GM23338 (cell line): ENCODE results near the gene RSU1. TPM values are rescaled to one million over a fixed set of nuclear protein-coding genes. Genes with fewer than 3 reads are reported as not detected.

Experiments
- ATAC-seq: fragments of 200-7000 bp; cut with Tn5 transposase; 3 replicates; pipeline ENCODE4 v1.9.1; 2020
- DNase-seq: peaks from one replicate; pipeline ENCODE4 v3.0.0-alpha.2; 2015; ENCODE audit warnings: low spot score
- H2AFZ ChIP-seq: fragments of 200-600 bp; sonication (generic); 2 replicates; pipeline ENCODE4 v1.8.0; 2016; ENCODE audit warnings: antibody characterized with exemption, mild to moderate bottlenecking, moderate library complexity
- H3F3A ChIP-seq: fragments of 200-600 bp; sonication (generic); replicated peaks from 2 replicates; pipeline ENCODE4 v1.8.0; 2017; ENCODE audit warnings: antibody characterized with exemption, mixed run types, low read depth
- H3K27ac ChIP-seq: fragments of 200-600 bp; sonication (generic); 2 replicates; pipeline ENCODE4 v1.6.1; 2016; ENCODE audit warnings: low read depth
- H3K27me3 ChIP-seq: fragments of 200-600 bp; sonication (generic); 2 replicates; pipeline ENCODE4 v1.8.0; 2016; ENCODE audit warnings: mild to moderate bottlenecking, mixed run types, moderate library complexity; ENCODE audit not compliant: insufficient read depth
- H3K36me3 ChIP-seq: fragments of 200-600 bp; sonication (generic); 2 replicates; pipeline ENCODE4 v1.8.0; 2016; ENCODE audit warnings: mild to moderate bottlenecking; ENCODE audit not compliant: insufficient read depth
- H3K4me1 ChIP-seq: fragments of 200-600 bp; sonication (generic); 2 replicates; pipeline ENCODE4 v1.8.0; 2016; ENCODE audit warnings: mild to moderate bottlenecking, moderate library complexity; ENCODE audit not compliant: insufficient read depth
- H3K4me2 ChIP-seq: fragments of 200-600 bp; sonication (generic); 2 replicates; pipeline ENCODE4 v1.7.1; 2017; ENCODE audit warnings: mixed run types
- H3K4me3 ChIP-seq: fragments of 200-600 bp; sonication (generic); 2 replicates; pipeline ENCODE4 v1.6.1; 2016; ENCODE audit warnings: mixed run types
- H3K79me2 ChIP-seq: fragments of 200-600 bp; sonication (generic); replicated peaks from 2 replicates; pipeline ENCODE4 v1.8.0; 2017; ENCODE audit warnings: mild to moderate bottlenecking; ENCODE audit not compliant: insufficient read depth
- H3K9me2 ChIP-seq: fragments of 200-600 bp; sonication (generic); 2 replicates; pipeline ENCODE4 v1.8.0; 2017; ENCODE audit not compliant: insufficient read depth
- H4K20me1 ChIP-seq: fragments of 200-600 bp; sonication (generic); replicated peaks from 2 replicates; pipeline ENCODE4 v1.8.0; 2017; ENCODE audit warnings: mild to moderate bottlenecking; ENCODE audit not compliant: insufficient read depth
- H3K27ac Mint-ChIP-seq: 2 replicates; pipeline ENCODE4 v1.8.0; 2020; ENCODE audit warnings: inconsistent platforms, mild to moderate bottlenecking, moderate library complexity, mixed read lengths
- H3K27me3 Mint-ChIP-seq: 3 replicates; pipeline ENCODE4 v1.8.0; 2022; ENCODE audit warnings: low read depth, mild to moderate bottlenecking, moderate library complexity, mixed read lengths, inconsistent platforms; ENCODE audit not compliant: insufficient read depth, poor library complexity
- H3K36me3 Mint-ChIP-seq: 3 replicates; pipeline ENCODE4 v1.8.0; 2021; ENCODE audit warnings: low read depth, mild to moderate bottlenecking, inconsistent platforms, moderate library complexity, mixed read lengths
- H3K4me1 Mint-ChIP-seq: 3 replicates; pipeline ENCODE4 v1.8.0; 2020; ENCODE audit warnings: mild to moderate bottlenecking, inconsistent platforms, mixed read lengths
- H3K4me3 Mint-ChIP-seq: 3 replicates; pipeline ENCODE4 v1.8.0; 2021; ENCODE audit warnings: moderate library complexity, mild to moderate bottlenecking, inconsistent platforms, mixed read lengths
- H3K9me3 Mint-ChIP-seq: 3 replicates; pipeline ENCODE4 v1.8.0; 2020; ENCODE audit warnings: moderate library complexity, mild to moderate bottlenecking, inconsistent platforms, mixed read lengths
- CREB1 ChIP-seq: fragments of 250-450 bp; sonication (Bioruptor Pico); IDR thresholded peaks from 2 replicates; pipeline ENCODE4 v1.5.0; 2020; ENCODE audit warnings: low read depth, mild to moderate bottlenecking, moderate library complexity
- EZH2 ChIP-seq: fragments of 200-600 bp; sonication (generic); IDR thresholded peaks from one replicate; pipeline ENCODE4 v1.8.0; 2017; ENCODE audit warnings: antibody characterized with exemption, mild to moderate bottlenecking, low read depth; ENCODE audit not compliant: unreplicated experiment
- EZH2phosphoT487 ChIP-seq: fragments of 200-600 bp; sonication (generic); IDR thresholded peaks from one replicate; pipeline ENCODE4 v1.8.1; 2018; ENCODE audit warnings: antibody characterized with exemption; ENCODE audit not compliant: unreplicated experiment
- JUNB ChIP-seq: IDR thresholded peaks from one replicate; pipeline ENCODE4 v1.6.1; 2016; ENCODE audit warnings: antibody characterized with exemption; ENCODE audit not compliant: unreplicated experiment
- NANOG ChIP-seq: IDR thresholded peaks from 2 replicates; pipeline ENCODE4 v1.6.1; 2016; ENCODE audit warnings: antibody characterized with exemption, borderline replicate concordance
- POLR2AphosphoS5 ChIP-seq: IDR thresholded peaks from 2 replicates; pipeline ENCODE4 v1.6.1; 2016; ENCODE audit warnings: antibody characterized with exemption, low read depth
- STAT1 ChIP-seq: IDR thresholded peaks from one replicate; pipeline ENCODE4 v1.6.1; 2016; ENCODE audit warnings: antibody characterized with exemption; ENCODE audit not compliant: unreplicated experiment
- ZNF114 ChIP-seq: fragments of 250-450 bp; sonication (Bioruptor Pico); IDR thresholded peaks from 2 replicates; pipeline ENCODE4 v1.5.0; 2020; ENCODE audit warnings: mild to moderate bottlenecking, moderate library complexity
- ZNF331 ChIP-seq: fragments of 250-450 bp; sonication (Bioruptor Pico); IDR thresholded peaks from 2 replicates; pipeline ENCODE4 v1.5.0; 2020; ENCODE audit warnings: low read depth, mild to moderate bottlenecking, moderate library complexity
- polyA plus RNA-seq: library from polyadenylated mRNA; unstranded; fragments of >200 nt; fragmentation: Nextera tagmentation; extraction: Ambion mirVana; gene quantifications from 2 replicates; pipeline ENCODE4 v1.2.1, GENCODE V29; 2016
- total RNA-seq: library from RNA; depleted of rRNA; stranded (reverse); fragments of >200 nt; shearing (Covaris generic); gene quantifications from 2 replicates; pipeline ENCODE4 v1.2.3, GENCODE V29; 2014
- TF ChIP-seq, protein P1 (sequence below): IDR thresholded peaks from one replicate; pipeline ENCODE4 v1.6.1; 2018; ENCODE audit warnings: antibody characterized with exemption; ENCODE audit not compliant: unreplicated experiment
- TF ChIP-seq, protein P2 (sequence below): IDR thresholded peaks from 2 replicates; pipeline ENCODE4 v1.6.1; 2016; ENCODE audit warnings: antibody characterized with exemption
- TF ChIP-seq, protein P3 (sequence below), 2 experiments: fragments of 200-600 bp in 1 of 2; sonication (generic) in 1 of 2; conservative IDR thresholded peaks; 2 replicates each; pipeline versions ENCODE4 v1.5.1 to v1.6.1; 2016 to 2017; ENCODE audit warnings: antibody characterized with exemption in 2 of 2, low read depth in 2 of 2, mild to moderate bottlenecking in 2 of 2, moderate library complexity in 1 of 2
- TF ChIP-seq, protein P4 (sequence below): fragments of 250-450 bp; sonication (Bioruptor Pico); IDR thresholded peaks from 2 replicates; pipeline ENCODE4 v1.5.0; 2020; ENCODE audit warnings: mild to moderate bottlenecking, moderate library complexity

Gene RSU1
- total and polyA plus RNA-seq, 2 experiments from 2014 or later = 62.7 to 96.2 TPM

DNA sequence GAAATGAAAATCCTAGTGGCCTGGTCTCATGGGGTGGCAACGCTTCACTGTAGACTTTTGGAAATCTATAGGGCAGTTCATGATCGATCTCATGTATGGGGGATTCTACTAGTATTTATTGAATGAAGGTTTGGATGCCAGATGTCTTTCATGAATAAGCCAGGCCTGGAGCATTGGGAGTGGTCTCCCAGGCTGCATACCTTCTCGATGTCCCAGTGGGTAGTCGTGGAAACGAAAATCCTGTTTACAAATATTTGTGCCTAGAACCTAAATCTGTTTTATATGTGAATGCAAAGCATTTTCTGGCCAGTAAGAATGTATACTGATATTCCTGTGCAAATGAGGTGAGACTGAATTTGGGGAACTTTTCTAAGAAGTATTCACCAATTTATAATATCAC is 190.5 kb downstream of the RSU1 start:
- Mint-ChIP-seq H3K4me1 (peaks cover 4% of the 10 kb centered on the region; the same call in 2 of the 3 replicates), H3K27me3 (no peaks in the 10 kb centered on the region), H3K36me3 (no peaks in the 10 kb centered on the region), H3K27ac (peak overlapping the region; percentile 7; the same call in 1 of the 2 replicates), H3K4me3 (no peak overlapping the region), H3K9me3 (no peaks in the 10 kb centered on the region)
- H3K4me2 ChIP-seq = no peak overlapping the region
- no peaks in the 10 kb centered on the region for H3K36me3 ChIP-seq
- H3K9me2 ChIP-seq = no peaks in the 10 kb centered on the region
- no peaks in the 10 kb centered on the region for H4K20me1 ChIP-seq
- H3K4me1 ChIP-seq = no peaks in the 10 kb centered on the region
- TF ChIP-seq, protein P1, sequence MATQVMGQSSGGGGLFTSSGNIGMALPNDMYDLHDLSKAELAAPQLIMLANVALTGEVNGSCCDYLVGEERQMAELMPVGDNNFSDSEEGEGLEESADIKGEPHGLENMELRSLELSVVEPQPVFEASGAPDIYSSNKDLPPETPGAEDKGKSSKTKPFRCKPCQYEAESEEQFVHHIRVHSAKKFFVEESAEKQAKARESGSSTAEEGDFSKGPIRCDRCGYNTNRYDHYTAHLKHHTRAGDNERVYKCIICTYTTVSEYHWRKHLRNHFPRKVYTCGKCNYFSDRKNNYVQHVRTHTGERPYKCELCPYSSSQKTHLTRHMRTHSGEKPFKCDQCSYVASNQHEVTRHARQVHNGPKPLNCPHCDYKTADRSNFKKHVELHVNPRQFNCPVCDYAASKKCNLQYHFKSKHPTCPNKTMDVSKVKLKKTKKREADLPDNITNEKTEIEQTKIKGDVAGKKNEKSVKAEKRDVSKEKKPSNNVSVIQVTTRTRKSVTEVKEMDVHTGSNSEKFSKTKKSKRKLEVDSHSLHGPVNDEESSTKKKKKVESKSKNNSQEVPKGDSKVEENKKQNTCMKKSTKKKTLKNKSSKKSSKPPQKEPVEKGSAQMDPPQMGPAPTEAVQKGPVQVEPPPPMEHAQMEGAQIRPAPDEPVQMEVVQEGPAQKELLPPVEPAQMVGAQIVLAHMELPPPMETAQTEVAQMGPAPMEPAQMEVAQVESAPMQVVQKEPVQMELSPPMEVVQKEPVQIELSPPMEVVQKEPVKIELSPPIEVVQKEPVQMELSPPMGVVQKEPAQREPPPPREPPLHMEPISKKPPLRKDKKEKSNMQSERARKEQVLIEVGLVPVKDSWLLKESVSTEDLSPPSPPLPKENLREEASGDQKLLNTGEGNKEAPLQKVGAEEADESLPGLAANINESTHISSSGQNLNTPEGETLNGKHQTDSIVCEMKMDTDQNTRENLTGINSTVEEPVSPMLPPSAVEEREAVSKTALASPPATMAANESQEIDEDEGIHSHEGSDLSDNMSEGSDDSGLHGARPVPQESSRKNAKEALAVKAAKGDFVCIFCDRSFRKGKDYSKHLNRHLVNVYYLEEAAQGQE = no peak
- TF ChIP-seq JUNB (no peak), POLR2AphosphoS5 (no peak), CREB1 (no peak), ZNF114 (CRISPR knock-in tag) (no peak), STAT1 (no peak), NANOG (no peak), EZH2 (no peak), EZH2phosphoT487 (no peak), ZNF331 (no peak)
- TF ChIP-seq, protein P2, sequence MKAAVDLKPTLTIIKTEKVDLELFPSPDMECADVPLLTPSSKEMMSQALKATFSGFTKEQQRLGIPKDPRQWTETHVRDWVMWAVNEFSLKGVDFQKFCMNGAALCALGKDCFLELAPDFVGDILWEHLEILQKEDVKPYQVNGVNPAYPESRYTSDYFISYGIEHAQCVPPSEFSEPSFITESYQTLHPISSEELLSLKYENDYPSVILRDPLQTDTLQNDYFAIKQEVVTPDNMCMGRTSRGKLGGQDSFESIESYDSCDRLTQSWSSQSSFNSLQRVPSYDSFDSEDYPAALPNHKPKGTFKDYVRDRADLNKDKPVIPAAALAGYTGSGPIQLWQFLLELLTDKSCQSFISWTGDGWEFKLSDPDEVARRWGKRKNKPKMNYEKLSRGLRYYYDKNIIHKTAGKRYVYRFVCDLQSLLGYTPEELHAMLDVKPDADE = no peak
- TF ChIP-seq, protein P3, sequence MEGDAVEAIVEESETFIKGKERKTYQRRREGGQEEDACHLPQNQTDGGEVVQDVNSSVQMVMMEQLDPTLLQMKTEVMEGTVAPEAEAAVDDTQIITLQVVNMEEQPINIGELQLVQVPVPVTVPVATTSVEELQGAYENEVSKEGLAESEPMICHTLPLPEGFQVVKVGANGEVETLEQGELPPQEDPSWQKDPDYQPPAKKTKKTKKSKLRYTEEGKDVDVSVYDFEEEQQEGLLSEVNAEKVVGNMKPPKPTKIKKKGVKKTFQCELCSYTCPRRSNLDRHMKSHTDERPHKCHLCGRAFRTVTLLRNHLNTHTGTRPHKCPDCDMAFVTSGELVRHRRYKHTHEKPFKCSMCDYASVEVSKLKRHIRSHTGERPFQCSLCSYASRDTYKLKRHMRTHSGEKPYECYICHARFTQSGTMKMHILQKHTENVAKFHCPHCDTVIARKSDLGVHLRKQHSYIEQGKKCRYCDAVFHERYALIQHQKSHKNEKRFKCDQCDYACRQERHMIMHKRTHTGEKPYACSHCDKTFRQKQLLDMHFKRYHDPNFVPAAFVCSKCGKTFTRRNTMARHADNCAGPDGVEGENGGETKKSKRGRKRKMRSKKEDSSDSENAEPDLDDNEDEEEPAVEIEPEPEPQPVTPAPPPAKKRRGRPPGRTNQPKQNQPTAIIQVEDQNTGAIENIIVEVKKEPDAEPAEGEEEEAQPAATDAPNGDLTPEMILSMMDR (conservative IDR thresholded peaks at IDR 0.05; ENCODE audit: low read depth in 2 of 2) = no peak
- TF ChIP-seq, protein P4, sequence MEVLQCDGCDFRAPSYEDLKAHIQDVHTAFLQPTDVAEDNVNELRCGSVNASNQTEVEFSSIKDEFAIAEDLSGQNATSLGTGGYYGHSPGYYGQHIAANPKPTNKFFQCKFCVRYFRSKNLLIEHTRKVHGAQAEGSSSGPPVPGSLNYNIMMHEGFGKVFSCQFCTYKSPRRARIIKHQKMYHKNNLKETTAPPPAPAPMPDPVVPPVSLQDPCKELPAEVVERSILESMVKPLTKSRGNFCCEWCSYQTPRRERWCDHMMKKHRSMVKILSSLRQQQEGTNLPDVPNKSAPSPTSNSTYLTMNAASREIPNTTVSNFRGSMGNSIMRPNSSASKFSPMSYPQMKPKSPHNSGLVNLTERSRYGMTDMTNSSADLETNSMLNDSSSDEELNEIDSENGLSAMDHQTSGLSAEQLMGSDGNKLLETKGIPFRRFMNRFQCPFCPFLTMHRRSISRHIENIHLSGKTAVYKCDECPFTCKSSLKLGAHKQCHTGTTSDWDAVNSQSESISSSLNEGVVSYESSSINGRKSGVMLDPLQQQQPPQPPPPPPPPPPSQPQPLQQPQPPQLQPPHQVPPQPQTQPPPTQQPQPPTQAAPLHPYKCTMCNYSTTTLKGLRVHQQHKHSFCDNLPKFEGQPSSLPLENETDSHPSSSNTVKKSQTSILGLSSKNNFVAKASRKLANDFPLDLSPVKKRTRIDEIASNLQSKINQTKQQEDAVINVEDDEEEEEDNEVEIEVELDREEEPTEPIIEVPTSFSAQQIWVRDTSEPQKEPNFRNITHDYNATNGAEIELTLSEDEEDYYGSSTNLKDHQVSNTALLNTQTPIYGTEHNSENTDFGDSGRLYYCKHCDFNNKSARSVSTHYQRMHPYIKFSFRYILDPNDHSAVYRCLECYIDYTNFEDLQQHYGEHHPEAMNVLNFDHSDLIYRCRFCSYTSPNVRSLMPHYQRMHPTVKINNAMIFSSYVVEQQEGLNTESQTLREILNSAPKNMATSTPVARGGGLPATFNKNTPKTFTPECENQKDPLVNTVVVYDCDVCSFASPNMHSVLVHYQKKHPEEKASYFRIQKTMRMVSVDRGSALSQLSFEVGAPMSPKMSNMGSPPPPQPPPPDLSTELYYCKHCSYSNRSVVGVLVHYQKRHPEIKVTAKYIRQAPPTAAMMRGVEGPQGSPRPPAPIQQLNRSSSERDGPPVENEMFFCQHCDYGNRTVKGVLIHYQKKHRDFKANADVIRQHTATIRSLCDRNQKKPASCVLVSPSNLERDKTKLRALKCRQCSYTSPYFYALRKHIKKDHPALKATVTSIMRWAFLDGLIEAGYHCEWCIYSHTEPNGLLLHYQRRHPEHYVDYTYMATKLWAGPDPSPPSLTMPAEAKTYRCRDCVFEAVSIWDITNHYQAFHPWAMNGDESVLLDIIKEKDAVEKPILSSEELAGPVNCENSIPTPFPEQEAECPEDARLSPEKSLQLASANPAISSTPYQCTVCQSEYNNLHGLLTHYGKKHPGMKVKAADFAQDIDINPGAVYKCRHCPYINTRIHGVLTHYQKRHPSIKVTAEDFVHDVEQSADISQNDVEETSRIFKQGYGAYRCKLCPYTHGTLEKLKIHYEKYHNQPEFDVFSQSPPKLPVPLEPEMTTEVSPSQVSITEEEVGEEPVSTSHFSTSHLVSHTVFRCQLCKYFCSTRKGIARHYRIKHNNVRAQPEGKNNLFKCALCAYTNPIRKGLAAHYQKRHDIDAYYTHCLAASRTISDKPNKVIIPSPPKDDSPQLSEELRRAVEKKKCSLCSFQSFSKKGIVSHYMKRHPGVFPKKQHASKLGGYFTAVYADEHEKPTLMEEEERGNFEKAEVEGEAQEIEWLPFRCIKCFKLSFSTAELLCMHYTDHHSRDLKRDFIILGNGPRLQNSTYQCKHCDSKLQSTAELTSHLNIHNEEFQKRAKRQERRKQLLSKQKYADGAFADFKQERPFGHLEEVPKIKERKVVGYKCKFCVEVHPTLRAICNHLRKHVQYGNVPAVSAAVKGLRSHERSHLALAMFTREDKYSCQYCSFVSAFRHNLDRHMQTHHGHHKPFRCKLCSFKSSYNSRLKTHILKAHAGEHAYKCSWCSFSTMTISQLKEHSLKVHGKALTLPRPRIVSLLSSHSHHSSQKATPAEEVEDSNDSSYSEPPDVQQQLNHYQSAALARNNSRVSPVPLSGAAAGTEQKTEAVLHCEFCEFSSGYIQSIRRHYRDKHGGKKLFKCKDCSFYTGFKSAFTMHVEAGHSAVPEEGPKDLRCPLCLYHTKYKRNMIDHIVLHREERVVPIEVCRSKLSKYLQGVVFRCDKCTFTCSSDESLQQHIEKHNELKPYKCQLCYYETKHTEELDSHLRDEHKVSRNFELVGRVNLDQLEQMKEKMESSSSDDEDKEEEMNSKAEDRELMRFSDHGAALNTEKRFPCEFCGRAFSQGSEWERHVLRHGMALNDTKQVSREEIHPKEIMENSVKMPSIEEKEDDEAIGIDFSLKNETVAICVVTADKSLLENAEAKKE = no peak
- DNase-seq = peak; percentile 74
- H2AFZ ChIP-seq = no peak overlapping the region
- ATAC-seq = no peak
- H3K79me2 ChIP-seq = no peaks in the 10 kb centered on the region
- no peak overlapping the region for H3K4me3 ChIP-seq
- H3K27ac ChIP-seq = no peak overlapping the region
- no peaks in the 10 kb centered on the region for H3K27me3 ChIP-seq
- H3F3A ChIP-seq = no peaks in the 10 kb centered on the region
